Central memory CD8-positive, alpha-beta T cell (primary cell): Measurements from ENCODE around the gene SP2.

ENCODE experiments used
- ATAC-seq: fragments of 150-1000 bp; cut with Tn5 transposase; replicated peaks from 2 replicates; pipeline ENCODE4 v1.10.0; 2022; ENCODE audit warnings: mild to moderate bottlenecking, moderate FRiP score, moderate number of reproducible peaks; ENCODE audit not compliant: poor library complexity, severe bottlenecking; ENCODE audit errors: extremely low read depth
- DNase-seq, 2 donors: peaks; one replicate each; pipeline ENCODE4 v3.0.0; 2021; ENCODE audit warnings: low spot score in 2 of 2
- H3K27ac Mint-ChIP-seq: one replicate; pipeline ENCODE4 v1.8.0; 2022; ENCODE audit warnings: low read depth, mild to moderate bottlenecking, moderate library complexity, mixed read lengths
- H3K27me3 Mint-ChIP-seq: one replicate; pipeline ENCODE4 v1.8.0; 2022; ENCODE audit warnings: mixed read lengths
- H3K36me3 Mint-ChIP-seq: one replicate; pipeline ENCODE4 v1.8.0; 2022; ENCODE audit warnings: mild to moderate bottlenecking, moderate library complexity, mixed read lengths; ENCODE audit not compliant: insufficient read depth
- H3K4me1 Mint-ChIP-seq: one replicate; pipeline ENCODE4 v1.8.0; 2022; ENCODE audit warnings: mixed read lengths
- H3K4me3 Mint-ChIP-seq: one replicate; pipeline ENCODE4 v1.8.0; 2022; ENCODE audit warnings: mild to moderate bottlenecking, moderate library complexity, mixed read lengths
- H3K9me3 Mint-ChIP-seq: one replicate; pipeline ENCODE4 v1.8.0; 2022; ENCODE audit warnings: mixed read lengths

The SP2 gene

DNA sequence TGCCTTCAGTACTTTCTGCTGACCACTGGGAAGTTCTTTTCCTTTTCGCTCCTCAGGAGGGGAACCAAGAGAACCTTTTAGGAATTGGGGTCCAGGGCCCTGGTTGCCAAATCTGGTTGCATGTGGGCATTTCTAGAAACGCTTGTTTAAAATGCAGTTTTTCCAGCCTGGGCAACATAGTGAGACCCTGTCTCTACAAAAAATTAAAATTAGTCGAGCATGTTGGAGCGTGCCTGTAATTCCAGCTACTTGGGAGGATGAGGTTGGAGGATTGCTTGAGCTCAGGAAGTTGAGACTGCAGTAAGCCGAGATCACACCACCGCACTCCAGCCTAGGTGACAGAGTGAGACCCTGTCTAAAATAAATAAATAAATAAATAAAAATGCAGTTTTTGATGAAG is 46.5 kb downstream of the SP2 start:
- peaks cover 42% of the 10 kb centered on the region for H3K4me1 Mint-ChIP-seq

DNA sequence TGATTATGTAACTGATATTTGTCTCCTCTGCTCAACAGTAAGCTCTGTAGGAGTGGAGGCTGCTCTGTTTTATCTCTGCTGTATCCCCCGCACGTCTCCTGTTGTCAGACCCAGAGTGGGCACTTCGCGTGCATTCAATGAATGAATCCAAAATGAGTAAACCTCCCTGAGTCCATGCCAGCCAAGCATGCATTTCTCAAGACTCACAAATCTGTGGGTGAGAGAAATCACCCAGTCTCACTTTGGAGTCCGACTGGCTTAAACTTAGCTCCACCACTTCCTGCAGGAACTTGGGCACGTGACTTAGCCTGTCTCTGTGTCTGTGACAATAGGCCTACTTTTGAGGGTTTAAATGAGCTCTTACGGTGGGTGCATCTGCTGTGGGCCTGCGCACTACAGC is 49.0 kb downstream of the SP2 start:
- H3K27ac Mint-ChIP-seq, result peak overlapping the region; percentile 42

More for the DNA sequence above, 46.5 kb downstream of the SP2 start:
- no peak for ATAC-seq
- DNase-seq, result no peak
- Mint-ChIP-seq H3K27me3 (no peaks in the 10 kb centered on the region), H3K36me3 (peaks cover 6% of the 10 kb centered on the region), H3K4me3 (peak overlapping the region; percentile 81), H3K27ac (no peak overlapping the region), H3K9me3 (no peaks in the 10 kb centered on the region)

DNA sequence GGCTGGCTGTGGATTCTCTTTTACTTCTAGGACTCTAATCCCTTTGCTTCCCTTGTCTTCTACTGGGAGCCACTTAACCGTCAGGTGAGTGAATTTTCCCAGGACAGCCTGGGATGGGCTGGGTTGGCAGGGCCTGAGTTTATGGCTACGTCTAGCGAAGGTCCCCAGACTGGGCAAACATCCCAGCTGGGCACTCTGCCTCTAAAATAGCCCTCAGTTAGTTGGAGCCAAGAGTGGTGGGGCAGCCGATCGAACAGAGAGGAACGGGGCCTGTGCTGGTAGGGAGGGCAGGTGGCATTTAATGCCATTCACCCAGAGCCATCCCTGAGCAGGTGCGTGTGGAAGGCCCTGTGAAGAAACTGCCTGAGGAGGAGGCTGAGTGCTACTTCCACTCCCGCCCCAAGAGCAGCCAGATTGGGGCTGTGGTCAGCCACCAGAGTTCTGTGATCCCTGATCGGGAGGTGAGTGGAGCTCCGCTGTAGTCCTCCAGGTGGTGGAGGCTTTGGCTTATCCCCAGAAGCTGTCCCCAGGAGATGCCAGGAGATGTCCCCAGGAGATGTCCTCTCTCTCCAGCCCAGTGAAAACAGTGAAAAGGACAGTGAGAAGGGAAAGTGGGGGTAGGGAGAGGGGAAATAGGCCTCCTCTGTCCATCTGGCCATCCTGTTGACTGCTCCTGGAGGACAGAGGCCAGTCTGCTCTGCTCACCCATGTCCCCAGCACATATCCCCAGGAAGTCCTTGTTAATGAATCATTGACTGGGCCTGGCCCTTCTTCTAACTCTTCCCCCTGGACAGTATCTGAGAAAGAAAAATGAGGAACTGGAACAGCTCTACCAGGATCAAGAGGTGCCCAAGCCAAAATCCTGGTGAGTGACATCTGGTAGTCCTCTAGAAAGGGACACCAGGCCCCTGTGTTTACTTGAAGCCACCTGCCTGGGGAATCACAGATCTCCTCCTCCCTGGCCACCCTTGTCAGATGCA is 49.8 kb downstream of the SP2 start:
- Mint-ChIP-seq H3K27ac (peak overlapping the region; percentile 42), H3K4me1 (peaks cover 55% of the 10 kb centered on the region), H3K9me3 (no peaks in the 10 kb centered on the region), H3K4me3 (peak overlapping the region; percentile 37), H3K36me3 (peaks cover 12% of the 10 kb centered on the region), H3K27me3 (no peaks in the 10 kb centered on the region)
- DNase-seq, result no peak
- ATAC-seq, result no peak

More for the DNA sequence above, 49.0 kb downstream of the SP2 start:
- Mint-ChIP-seq H3K36me3 (peaks cover 12% of the 10 kb centered on the region), H3K4me3 (peak overlapping the region; percentile 37), H3K4me1 (peaks cover 56% of the 10 kb centered on the region), H3K9me3 (no peaks in the 10 kb centered on the region), H3K27me3 (no peaks in the 10 kb centered on the region)
- no peak for DNase-seq
- ATAC-seq, result no peak

DNA sequence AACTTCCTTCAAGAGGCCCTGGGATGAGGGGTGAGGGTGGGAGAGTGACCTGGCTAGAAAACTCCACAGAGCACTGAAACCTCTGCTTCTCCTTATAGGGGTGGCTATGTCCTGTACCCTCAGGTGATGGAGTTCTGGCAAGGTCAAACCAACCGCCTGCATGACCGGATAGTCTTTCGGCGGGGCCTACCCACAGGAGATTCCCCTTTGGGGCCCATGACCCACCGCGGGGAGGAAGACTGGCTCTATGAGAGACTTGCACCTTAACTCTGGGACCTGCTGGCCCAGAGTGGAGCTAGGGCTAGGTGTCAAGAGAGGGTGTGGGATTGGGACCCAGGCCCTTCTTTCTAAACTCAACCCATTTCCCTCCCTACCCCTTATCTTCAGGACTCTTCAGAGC is 50.5 kb downstream of the SP2 start:
- no peaks in the 10 kb centered on the region for H3K9me3 Mint-ChIP-seq
- peaks cover 48% of the 10 kb centered on the region for H3K4me1 Mint-ChIP-seq
- peaks cover 10% of the 10 kb centered on the region for H3K36me3 Mint-ChIP-seq
- DNase-seq (no peak), ATAC-seq (no peak)
- no peaks in the 10 kb centered on the region for H3K27me3 Mint-ChIP-seq
- no peak overlapping the region for H3K4me3 Mint-ChIP-seq
- H3K27ac Mint-ChIP-seq, result peak overlapping the region; percentile 16

DNA sequence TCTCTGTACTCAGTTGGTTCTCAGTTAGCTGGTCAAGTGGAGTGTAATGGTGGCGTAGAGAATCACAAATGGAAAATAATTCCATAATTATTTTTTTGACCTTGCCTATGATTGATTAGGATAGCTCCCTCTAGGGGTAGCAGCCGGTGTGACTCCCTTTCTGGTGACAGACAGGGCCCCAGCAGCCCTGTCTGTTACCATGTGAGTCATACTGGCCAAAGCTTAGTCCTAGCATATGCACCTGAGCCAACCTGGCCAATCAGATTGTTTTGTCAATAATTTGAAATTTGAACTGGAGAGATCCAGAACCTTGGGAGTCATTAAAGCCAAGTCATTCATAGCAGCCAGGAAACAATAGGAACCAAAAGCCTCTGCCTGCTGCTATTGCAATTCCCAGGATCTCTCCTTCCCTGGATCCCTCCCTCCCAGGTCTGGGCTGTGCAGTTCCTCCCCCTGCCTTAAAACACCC is 50.9 kb downstream of the SP2 start:
- ATAC-seq (peak; percentile 70), DNase-seq (peak; percentile 53 to 56)
- Mint-ChIP-seq H3K36me3 (peaks cover 9% of the 10 kb centered on the region), H3K27ac (peak overlapping the region; percentile 16), H3K4me1 (peaks cover 46% of the 10 kb centered on the region), H3K9me3 (no peaks in the 10 kb centered on the region), H3K27me3 (no peaks in the 10 kb centered on the region), H3K4me3 (no peak overlapping the region)

DNA sequence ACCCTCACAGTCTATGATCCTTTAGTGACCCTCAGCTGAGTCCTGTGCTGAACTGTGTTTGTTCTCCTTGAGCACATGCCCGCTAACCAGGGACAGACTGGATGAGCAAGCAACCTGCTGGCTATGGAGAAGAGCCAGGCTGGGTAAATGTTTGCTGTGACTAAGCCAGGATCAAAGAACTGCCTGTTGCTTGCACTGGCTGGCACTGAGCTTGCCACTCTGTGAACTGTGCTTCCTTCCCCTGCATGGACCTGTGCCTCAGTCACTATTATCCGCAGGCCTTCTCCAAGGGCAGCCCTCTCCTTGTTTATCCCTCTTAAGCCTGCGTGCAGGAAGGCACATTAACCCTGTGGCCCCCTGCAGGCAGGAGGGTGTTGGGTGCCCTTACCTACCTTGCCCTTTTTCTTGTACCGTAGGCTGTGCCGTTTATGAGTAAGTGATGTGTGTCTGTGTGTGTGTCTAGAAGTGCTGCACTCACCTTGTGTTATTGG is 52.7 kb downstream of the SP2 start:
- H3K4me3 Mint-ChIP-seq, result no peak overlapping the region
- H3K27ac Mint-ChIP-seq, result peak overlapping the region; percentile 47
- no peaks in the 10 kb centered on the region for H3K9me3 Mint-ChIP-seq
- peaks cover 37% of the 10 kb centered on the region for H3K4me1 Mint-ChIP-seq
- no peaks in the 10 kb centered on the region for H3K27me3 Mint-ChIP-seq
- no peak for ATAC-seq
- DNase-seq, result no peak
- peaks cover 8% of the 10 kb centered on the region for H3K36me3 Mint-ChIP-seq

DNA sequence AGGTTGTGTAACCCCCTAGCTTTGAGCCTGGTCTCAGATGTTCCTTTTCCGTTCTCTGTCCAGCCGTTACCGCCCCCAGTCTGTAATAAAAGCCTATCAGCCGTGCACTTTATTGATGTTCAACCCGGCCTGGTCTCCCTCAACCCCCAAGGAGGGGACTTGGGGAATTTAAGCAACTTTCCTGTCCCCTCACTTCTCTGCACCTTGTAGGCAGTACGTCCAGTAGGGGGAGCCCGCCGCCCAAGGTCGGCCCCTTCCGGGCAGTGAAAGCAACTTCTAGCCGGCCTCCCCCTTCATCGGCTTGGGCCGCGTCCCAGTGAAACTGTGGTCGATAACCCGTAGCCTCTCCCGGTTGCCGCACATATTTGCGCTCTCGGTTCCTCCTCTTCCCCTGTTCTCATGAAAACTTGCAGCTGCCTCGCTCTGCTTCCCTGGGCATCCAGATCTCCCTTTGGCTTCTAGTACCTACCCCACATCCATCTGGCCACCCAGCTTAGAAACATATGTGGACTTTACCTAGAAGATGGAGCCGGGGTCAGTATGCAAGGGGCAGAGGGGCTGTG is 53.2 kb downstream of the SP2 start:
- H3K9me3 Mint-ChIP-seq, result no peaks in the 10 kb centered on the region
- peaks cover 8% of the 10 kb centered on the region for H3K36me3 Mint-ChIP-seq
- peak overlapping the region; percentile 47 for H3K27ac Mint-ChIP-seq
- no peaks in the 10 kb centered on the region for H3K27me3 Mint-ChIP-seq
- DNase-seq, result peak; percentile 49 to 72
- ATAC-seq, result peak; percentile 41
- H3K4me3 Mint-ChIP-seq, result peak overlapping the region; percentile 63
- peaks cover 36% of the 10 kb centered on the region for H3K4me1 Mint-ChIP-seq

DNA sequence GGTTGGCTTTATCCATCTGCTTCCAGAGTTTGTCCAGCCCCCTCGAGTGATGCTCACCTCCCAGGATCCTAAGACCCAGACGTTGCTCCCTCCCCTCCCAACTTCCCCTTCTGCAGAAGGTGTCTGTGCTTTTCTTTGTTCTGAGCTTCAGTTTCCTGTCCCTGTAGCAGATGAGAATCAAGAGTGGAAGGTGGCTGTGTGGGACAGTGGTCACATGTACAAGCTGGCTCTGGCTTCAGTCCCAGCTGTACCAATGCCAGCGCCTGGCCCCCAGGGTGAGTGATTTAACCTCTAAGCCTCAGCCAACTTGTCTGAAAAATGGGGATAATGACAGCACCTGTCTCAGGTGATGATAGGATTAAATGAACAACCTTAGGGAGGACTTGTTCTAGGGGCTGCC is 53.9 kb downstream of the SP2 start:
- H3K9me3 Mint-ChIP-seq, result no peaks in the 10 kb centered on the region
- H3K27ac Mint-ChIP-seq, result peak overlapping the region; percentile 47
- ATAC-seq (peak; percentile 52), DNase-seq (no peak)
- H3K4me1 Mint-ChIP-seq, result peaks cover 29% of the 10 kb centered on the region
- H3K4me3 Mint-ChIP-seq, result peak overlapping the region; percentile 63
- H3K27me3 Mint-ChIP-seq, result no peaks in the 10 kb centered on the region
- peaks cover 6% of the 10 kb centered on the region for H3K36me3 Mint-ChIP-seq

DNA sequence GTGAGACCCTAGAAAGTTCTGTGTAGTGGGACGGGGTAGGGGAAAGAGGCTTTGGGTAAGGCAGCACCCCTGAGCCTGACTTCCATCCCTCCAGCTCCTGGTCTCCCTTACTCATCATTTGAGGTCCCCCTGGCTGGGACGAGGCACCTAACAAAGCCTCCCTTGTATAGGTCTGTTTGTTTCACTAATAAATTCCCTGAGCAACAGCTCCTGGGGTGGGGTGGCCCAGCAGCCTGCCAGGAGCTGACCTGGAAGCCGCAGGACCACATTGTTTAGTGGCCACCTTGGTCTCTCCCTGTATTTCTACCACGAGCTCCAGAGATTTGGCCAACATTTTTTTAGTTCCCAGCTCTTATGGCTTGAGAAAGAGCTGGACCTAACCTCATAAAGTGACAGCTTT is 54.4 kb downstream of the SP2 start:
- ATAC-seq (no peak), DNase-seq (no peak)
- Mint-ChIP-seq H3K4me3 (no peak overlapping the region), H3K4me1 (peaks cover 24% of the 10 kb centered on the region), H3K9me3 (no peaks in the 10 kb centered on the region), H3K27ac (no peak overlapping the region), H3K36me3 (peaks cover 6% of the 10 kb centered on the region), H3K27me3 (no peaks in the 10 kb centered on the region)

DNA sequence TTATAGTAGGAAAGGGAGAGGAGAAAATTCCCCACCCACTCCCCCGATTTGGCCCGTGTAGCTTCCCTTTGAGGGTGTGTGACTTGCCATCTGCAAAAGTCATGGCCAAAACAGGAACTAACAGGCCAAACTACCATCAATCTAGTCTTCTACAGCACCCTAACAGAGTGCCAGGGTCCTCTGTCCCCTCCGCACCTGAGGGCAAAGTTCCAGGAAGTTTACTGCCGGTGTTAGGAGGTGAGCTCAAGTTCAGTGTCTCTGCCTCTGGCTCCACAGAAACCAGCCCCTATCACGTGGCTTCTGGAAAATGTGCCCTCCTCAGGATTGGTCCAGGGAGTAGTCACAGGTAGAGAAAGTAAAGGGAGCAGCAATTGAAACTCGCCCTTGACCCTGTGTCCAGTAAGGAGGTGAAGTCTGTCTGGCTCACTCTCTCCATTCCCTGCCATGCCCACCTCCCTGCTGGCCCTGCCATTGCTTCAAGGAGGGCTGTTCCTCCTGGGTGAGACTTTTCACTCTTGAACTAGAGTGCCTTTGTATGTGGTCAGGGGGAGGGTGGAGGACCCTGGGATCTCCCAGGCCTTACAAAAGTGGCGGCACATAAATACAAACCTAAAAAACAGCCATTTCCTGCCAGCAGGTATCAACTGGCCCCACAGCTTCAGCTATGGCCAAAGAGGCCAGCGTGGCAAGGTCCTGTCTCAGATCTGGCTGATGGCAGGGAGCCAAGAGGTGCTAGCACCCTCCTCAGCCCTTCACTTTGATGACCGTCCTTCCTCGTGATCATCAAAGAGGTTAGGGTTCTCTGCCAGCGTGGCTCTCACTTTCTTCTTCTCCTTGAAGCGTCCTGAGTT is 56.4 kb downstream of the SP2 start:
- peaks cover 16% of the 10 kb centered on the region for H3K4me1 Mint-ChIP-seq

DNA sequence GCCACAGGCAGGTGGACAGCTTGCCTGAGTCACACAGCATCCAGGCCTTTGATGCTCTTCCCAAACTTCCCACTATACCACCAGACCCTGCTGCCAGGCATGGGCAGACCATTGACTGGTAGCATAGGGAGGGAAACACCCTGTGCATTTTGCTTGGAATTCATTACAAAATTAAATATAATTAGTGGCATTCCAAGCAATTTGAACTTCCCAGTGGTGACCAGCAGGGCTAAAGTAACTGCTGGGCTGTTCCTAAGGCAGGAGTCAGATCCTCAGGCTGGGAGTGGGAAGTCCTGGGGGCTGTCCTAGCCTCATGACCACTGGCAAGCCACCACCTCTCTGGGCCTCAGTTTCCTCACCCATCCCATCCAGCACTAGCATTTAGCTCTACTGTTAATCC is 57.9 kb downstream of the SP2 start:
- H3K27ac Mint-ChIP-seq, result no peak overlapping the region
- no peaks in the 10 kb centered on the region for H3K27me3 Mint-ChIP-seq
- peaks cover 13% of the 10 kb centered on the region for H3K4me1 Mint-ChIP-seq
- H3K36me3 Mint-ChIP-seq, result peaks cover 4% of the 10 kb centered on the region
- no peak overlapping the region for H3K4me3 Mint-ChIP-seq
- DNase-seq, result no peak
- no peaks in the 10 kb centered on the region for H3K9me3 Mint-ChIP-seq
- ATAC-seq, result no peak

More for the DNA sequence above, 56.4 kb downstream of the SP2 start:
- no peak for ATAC-seq
- no peak for DNase-seq
- H3K36me3 Mint-ChIP-seq, result peaks cover 6% of the 10 kb centered on the region
- no peak overlapping the region for H3K27ac Mint-ChIP-seq
- no peaks in the 10 kb centered on the region for H3K9me3 Mint-ChIP-seq
- H3K4me3 Mint-ChIP-seq, result no peak overlapping the region
- H3K27me3 Mint-ChIP-seq, result no peaks in the 10 kb centered on the region
